OCI-LY7 (cell line): Measurements from ENCODE around the gene EHD4.

ENCODE experiments used
- EZH2phosphoT487 ChIP-seq: fragments of 200-600 bp; sonication (generic); IDR thresholded peaks from 2 replicates; pipeline ENCODE4 v1.6.1; 2018; ENCODE audit warnings: low read depth, borderline replicate concordance, mild to moderate bottlenecking, mixed run types, antibody characterized with exemption, low read length, moderate library complexity, mixed read lengths
- TF ChIP-seq, protein P1 (sequence below): fragments of 200-600 bp; sonication (generic); conservative IDR thresholded peaks from 2 replicates; pipeline ENCODE4 v1.5.1; 2014; ENCODE audit warnings: mild to moderate bottlenecking, antibody characterized with exemption, low read length, moderate library complexity, mixed read lengths

DNA sequence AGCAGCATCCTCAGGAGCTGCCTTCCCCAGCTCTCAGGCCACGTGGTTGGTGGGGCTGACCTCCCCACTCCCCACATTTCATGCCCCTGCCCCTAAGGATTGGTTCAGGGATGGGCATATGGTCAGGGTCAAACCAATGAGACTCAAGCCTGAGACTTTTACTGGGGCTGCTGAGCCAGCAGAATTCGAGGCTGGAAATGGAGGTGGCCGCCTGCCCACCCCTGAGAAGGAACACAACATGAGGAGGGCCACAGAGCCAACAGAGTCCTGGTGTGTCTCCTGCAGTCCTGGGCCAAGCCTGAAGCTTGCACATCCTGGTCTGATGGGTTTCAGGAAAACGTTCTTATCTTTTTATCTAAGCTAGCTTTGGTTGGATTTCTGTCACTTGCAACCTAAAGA lies 5.9 kb downstream of the EHD4 start:
- TF ChIP-seq, protein P1, sequence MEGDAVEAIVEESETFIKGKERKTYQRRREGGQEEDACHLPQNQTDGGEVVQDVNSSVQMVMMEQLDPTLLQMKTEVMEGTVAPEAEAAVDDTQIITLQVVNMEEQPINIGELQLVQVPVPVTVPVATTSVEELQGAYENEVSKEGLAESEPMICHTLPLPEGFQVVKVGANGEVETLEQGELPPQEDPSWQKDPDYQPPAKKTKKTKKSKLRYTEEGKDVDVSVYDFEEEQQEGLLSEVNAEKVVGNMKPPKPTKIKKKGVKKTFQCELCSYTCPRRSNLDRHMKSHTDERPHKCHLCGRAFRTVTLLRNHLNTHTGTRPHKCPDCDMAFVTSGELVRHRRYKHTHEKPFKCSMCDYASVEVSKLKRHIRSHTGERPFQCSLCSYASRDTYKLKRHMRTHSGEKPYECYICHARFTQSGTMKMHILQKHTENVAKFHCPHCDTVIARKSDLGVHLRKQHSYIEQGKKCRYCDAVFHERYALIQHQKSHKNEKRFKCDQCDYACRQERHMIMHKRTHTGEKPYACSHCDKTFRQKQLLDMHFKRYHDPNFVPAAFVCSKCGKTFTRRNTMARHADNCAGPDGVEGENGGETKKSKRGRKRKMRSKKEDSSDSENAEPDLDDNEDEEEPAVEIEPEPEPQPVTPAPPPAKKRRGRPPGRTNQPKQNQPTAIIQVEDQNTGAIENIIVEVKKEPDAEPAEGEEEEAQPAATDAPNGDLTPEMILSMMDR: no peak
- TF ChIP-seq EZH2phosphoT487: no peak
